COLO829 (cell line): ENCODE data around the gene CCDC40.
A peak's percentile ranks its signal among the peaks of the same experiment; 100 is the strongest.
"Not testable (repeated sequence)": the region's sequence is repeated elsewhere in the genome, so short reads cannot be mapped to it uniquely, and the experiment has no call there.

Experiments
- DNase-seq: peaks from one replicate; pipeline ENCODE4 v3.0.0; 2012; ENCODE audit warnings: low spot score

The CCDC40 gene, protein sequence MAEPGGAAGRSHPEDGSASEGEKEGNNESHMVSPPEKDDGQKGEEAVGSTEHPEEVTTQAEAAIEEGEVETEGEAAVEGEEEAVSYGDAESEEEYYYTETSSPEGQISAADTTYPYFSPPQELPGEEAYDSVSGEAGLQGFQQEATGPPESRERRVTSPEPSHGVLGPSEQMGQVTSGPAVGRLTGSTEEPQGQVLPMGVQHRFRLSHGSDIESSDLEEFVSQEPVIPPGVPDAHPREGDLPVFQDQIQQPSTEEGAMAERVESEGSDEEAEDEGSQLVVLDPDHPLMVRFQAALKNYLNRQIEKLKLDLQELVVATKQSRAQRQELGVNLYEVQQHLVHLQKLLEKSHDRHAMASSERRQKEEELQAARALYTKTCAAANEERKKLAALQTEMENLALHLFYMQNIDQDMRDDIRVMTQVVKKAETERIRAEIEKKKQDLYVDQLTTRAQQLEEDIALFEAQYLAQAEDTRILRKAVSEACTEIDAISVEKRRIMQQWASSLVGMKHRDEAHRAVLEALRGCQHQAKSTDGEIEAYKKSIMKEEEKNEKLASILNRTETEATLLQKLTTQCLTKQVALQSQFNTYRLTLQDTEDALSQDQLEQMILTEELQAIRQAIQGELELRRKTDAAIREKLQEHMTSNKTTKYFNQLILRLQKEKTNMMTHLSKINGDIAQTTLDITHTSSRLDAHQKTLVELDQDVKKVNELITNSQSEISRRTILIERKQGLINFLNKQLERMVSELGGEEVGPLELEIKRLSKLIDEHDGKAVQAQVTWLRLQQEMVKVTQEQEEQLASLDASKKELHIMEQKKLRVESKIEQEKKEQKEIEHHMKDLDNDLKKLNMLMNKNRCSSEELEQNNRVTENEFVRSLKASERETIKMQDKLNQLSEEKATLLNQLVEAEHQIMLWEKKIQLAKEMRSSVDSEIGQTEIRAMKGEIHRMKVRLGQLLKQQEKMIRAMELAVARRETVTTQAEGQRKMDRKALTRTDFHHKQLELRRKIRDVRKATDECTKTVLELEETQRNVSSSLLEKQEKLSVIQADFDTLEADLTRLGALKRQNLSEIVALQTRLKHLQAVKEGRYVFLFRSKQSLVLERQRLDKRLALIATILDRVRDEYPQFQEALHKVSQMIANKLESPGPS

DNA sequence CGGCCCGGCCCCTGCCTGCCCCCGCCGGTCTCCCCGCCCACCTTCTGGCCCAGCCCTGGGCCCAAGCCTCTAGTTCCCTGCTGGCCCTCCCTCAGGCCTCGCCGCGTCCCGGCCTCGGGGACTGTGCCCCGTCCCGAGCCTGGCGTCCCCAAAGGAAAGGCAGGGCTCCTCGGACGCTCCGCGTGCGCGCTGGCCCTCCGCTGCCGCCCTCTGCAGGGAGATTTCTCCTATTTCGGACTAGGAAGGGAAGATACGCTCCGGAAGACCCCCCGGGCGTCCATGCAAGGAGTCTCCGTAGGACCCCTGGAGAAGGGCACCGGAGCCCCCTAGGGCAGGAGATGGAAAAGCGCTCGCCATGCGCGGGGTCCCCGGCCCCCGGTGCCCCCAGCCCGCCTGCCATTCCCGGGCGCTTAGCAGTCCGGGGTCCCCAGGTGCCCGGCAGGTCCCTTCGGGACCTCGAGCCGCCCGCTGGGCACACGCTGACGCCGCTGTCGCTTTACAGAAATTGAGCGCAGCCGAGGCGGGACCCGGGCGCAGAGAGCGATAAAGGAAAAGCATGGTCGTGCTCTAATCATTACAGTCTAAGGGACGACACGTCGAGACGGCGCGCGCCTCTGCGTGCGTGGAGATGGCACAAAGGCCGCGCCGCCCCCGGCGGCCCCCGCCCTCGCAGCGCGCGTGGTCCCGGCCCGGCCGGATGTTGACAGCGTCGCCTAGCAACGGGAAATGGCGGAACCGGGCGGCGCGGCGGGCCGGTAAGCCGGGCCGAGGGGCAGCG, at the start of gene CCDC40:
TSS of gene CCDC40 (plus strand) at position 706 of the 778 bp plus-strand sequence. CDS start at position 727, 21 bp downstream.
- DNase-seq = peak; percentile 74

DNA sequence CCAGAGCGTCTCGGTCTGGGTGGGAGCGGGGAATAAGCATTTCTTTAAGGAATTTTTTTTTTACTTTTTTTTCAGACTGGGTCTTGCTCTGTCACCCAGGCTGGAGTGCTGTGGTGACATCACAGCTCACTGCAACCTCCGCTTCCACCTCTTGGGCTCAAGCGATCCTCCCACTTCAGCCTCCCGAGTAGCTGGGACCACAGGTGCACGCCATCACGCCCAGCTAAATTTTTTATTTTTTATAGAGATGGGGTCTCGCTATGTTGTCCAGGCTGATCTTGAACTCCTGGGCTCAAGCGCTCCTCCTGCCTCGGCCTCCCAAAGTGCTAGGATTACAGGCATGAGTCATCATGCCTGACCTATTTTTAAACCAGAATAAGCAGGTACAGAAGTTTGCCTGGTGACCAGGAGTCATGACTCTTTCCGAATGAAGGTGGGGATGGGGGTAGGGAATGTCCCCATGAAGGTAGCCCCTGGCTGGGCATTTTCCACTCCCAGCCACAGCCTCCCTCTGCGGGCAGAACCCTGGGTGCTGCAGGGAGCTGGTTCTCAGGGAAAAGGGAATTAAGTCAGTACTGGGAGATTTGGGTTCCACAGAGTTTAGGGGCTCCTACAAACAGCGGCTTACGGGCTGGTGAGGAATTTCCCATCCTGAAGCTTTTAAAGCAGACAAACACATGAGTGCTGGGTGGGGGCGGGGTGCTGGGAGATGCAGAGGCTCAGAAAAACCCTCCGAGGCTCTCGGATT, 49.1 kb upstream of the CCDC40 start:
- no peak for DNase-seq

DNA sequence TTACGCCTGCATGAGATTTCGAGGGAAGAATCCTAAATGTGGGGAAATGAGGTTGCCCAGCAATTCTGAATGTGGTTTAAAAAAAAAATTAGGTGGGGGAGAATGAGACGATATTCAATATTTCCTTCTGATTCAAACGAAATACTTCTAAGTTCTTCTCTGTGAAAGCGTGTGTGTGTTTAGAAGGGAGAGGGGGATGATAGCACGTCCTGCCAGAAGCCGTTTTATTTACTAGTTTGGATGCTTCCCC, 48.6 kb upstream of the CCDC40 start:
- no peak for DNase-seq

DNA sequence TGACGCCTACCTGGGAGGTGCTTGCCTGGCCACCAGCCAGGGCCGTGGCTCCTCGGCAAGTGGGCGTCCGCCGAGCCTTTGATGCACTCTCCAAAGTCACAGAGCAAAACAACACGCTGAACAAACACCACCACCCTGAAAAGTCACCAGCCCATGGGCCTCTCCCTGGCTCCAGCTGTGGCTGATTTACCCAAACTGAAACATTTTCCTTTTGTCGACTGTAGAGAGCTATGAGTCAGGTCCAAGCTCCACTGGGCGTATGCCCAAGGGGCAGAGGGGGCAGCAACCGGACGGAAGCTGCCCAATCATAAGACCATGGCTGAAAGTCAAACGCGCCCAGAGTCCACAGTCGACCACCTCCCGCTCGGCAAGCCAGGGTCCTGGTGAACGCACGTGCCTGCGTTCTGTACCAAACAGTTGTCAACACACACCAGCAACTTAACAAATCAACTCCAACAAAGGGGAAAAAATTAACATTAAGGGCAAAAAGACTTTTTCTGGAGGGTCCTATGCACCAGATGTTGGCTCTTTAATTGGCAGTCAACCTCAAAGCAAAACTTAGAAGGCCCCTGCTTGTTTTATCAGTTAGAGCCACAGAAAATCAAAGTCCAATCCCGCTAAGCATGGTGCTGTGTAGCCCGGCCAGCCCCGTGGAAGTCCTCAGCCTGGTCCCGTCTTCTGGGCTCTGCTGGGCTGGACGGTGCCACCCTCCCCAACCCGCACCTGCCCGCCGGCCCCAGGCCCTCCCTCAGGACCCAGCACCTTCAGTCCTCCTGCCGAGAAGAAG, 48.1 kb upstream of the CCDC40 start:
- peak; percentile 65 for DNase-seq

DNA sequence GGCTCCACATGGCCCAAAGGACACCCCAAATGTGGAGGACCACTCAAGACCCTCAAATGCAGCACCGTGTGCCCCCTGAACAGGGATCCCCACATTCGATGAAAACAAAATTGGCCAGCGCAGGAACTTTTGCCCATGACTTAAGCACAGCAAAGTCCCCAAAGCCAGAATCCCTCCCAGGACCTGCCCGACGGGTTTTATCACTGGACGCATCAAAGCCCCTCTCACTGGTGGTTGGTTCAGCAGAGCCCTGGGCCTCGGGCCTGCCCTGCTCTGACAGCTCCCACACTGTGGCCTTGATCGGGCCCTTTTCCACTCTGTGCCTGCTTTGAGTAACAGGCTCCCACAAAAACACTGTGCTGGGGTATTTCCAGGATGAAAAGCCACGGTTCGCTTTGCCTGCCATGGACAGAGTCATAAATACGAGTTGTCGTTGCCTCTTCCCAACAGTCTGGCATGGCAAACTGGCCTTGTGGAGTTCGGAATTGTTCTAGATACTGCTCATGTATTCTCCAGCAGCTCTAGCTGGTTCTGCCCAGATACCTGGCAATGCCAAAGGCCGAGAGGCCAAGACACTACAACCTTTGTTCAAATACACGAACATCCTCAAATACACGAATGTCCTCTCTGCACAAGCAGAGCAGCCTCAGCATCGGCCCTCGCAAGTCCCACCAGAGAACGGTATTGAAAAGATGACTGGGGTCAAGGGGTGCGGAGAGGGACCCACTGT, 47.2 kb upstream of the CCDC40 start:
- DNase-seq = no peak

DNA sequence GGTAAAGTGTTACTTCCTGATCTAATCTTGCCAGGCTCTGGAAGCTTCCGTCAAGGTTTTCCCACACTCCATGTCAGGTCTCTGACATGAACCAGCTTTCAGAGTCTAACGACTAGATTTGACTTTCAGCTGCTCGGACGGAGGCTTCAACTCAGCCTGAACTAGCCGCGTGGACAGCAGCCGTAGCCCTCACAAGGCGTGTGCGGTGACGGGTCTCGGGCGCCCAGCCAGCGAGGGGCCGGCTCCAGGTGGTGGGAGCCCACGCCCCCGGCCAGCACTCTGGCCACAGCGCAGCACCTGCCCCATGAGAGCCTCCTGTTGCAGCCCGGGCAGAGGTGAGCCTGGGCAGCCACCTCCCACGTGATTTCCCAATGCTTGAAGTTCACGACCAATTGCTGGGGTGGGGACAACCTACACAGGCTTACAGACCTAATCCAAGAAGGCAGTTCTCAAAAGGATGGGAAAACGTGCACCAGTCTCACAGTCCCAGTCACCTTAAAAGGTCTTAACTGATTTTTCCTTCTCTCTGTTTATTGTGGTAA, 46.3 kb upstream of the CCDC40 start:
- DNase-seq = no peak

DNA sequence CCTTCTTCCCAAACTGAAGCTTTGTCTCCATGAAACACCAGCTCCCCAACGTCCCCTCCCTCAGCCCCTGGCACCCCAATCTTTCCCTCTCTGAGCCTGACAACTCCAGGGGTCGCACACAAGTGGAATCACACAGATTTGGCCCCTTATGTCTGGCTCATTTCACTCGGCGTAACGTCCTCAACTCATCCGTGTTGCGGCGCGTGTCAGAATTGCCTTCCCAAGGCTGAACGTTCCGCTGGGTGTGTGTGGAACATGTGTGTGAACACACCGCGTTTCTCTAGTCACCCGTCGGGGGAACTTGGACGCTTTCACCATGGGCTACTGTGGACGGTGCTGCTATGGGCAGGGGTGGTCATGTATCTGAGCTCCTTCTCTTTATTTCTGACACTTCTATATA, 45.7 kb upstream of the CCDC40 start:
- DNase-seq = no peak

DNA sequence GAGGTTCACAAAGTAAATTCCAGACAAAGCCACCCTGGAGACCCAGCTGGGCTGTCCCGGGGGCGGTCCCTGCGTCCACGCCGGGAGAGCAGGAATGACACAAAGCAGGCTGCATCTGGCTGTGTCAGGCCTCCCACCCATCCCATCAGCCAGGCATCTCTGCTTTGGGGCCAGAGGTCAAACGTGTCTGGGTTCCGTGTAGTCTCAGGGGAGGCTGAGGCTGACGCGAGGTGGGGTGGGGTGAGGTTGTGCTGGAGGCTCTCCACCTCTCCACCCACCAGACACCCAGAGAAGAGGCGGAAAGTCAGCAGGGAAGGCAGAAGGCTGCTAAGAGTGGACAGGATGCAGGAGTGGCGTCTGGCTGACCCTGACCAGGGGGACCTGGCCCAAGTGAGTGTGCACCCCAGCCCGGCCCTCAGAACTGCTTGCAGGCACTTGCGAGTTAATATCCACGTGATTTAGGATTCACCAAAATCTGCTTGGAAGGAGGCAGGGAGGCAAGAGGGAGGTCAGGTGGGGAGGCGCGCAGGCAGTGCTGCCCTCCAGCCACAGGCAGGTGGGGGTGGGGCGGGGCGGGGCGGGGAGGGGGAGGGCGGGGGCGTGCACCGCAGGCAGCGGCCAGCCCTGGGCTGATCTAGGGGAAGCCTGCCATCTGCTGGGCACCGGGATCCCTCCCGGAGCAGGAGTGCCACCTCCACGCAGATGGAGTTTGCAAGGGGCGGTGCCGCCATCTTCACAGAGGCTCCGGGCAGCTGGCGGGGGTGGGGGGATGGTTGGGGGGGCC, 45.1 kb upstream of the CCDC40 start:
- peak; percentile 87 for DNase-seq

DNA sequence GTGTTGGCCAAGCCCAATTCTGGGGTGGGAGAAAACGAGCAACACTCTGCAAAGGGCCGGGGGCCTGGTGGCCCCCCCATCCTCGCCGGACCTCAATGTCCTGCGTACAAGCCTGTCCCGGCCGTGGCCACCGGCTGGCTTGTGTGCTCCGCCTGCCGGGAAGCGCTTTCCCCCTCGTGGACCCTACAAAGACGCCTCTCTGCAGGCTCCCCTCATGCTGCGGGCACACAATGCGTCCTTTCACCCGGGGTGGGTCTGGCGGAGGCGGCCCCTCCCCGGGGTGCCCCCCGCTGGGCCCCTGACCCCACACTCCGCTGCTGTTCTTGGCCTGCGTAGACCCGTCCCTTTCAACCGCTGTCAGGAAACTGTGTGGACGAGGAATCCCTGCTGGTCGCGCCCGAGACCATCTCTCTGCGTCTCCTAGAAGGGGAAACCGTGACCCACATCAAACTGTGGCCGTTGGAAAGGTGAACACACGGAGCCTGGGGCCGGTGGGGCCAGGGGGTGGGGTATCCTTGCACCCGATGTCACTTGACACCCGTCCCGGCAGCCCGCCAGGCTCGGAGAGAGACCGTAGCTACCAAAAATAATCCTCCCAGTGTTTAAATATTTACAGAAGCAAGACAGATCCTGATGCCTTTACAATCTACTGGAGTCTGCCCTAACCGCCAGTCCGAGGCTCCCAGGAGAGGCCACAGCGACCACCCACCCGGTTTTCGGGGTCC, 44.4 kb upstream of the CCDC40 start:
- no peak for DNase-seq

DNA sequence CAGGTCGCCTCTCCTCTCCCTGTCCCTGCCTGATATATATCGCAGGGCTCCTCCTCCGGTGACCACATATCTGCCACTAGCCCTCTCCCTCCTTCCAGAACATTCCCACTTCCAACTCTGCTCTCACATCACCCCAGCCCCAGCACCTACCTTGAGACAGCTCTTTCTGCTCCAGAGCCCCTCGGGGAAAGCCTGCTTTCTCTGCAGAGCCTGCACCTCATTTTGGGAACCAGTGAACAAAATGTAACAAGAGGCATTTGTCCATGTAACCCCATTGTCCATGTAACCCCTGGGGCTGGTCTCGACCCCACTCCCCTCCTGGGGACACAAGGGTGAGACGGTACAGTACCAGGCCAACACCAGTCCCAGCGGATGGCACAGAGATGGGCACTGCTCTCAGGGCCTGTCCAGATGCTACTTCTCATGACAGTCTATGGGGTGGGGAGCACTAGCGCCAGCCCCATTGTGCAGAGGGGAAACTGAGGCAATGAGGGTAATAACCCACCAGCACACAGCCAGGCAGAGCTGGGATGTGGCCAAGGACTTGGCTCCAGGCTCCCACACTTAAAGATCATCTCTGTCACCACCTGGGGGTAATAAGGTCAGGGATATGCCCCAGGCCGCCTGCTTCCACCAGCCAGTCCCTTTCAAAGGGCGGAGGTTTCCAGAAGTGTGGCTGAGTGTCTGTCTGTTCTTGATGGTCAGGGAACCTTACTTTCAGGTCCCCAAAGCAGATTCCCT, 43.6 kb upstream of the CCDC40 start:
- no peak for DNase-seq

DNA sequence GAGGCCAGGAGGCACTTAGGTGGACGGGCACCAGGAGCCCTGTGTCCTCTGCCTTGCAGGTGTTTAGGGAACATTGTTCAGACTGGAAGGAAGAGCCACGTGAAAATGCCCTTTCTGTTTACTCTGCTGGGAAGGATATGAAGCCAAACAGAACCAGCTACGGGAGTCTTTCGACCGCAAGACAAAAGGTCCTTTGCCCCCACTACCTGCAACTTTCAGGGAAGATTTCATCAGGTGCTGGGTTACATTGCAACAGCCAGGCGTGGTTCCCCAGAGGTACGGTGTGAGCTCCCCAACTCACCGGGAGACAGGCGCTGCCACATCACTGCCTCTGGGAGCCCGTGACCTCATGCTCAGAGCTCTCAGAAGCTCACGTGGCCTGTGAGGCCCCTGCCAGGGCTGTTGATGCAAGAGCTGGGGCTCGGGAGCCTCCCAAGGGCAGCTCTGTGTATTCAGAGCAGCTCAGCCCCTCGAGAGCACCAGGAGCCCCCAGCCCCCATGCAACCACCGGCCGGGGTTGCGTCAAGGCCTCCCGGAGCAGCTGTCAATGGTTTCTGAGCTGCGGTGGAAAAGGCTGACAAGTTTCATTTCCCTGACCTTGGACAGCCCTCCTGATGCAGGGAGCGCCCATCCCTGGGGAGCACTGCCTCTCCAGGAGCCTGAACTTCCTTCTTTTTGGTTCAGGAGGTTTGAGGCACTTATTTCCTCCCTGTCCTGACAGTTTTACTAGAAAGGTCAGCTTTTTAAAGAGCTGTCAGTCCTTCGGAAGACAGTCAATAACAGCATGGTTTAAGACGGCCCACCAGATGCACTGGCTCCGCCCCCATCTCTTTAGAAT, 42.8 kb upstream of the CCDC40 start:
- no peak for DNase-seq

DNA sequence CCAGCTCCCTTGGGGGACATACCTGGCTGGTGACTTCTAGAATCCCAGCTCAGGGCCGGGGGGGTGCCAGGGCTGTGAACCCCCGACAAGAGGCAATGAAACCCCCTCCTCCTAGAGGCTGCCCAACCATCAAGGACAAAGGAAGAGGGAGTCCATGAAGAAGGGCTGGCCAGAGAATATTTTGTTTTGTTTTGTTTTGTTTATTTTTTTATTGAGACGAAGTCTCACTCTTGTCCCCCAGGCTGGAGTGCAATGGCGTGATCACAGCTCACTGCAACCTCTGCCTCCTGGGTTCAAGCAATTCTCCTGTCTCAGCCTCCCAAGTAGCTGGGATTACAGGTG, 42.2 kb upstream of the CCDC40 start:
- not testable (repeated sequence) for DNase-seq

DNA sequence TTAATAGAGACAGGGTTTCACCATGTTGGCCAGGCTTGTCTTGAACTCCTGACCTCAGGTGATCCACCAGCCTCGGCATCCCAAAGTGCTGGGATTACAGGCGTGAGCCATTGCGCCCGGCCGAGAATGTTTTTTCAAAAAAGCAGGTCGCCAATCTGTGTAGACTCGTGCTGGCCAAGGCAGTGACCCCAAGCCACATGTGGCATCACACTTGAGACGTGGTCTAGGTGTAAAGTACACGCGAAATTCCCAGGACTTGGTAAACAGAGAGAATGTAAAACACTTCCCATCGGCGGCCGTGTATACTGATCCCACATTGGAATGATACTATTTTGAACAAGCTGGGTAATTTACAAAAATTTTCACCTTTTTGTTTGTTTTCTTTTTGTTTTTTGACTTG, 41.8 kb upstream of the CCDC40 start:
- no peak for DNase-seq

DNA sequence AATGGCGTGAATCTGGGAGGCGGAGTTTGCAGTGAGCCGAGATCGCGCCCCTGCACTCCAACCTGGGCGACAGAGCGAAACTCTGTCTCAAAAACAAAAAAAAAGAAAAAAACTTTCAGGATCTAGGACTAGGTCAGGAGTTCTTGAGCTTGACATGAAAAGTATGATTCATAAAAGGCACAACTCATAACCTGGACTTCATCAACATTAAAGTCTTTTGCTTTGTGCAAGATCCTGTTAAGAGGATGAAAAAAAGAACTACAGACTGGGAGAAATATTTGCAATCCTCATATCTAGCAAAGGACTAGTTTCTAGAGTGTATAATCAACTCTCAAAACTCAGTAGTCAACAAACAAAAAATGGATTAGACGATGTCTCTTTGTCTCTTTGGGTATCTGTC, 40.7 kb upstream of the CCDC40 start:
- no peak for DNase-seq

DNA sequence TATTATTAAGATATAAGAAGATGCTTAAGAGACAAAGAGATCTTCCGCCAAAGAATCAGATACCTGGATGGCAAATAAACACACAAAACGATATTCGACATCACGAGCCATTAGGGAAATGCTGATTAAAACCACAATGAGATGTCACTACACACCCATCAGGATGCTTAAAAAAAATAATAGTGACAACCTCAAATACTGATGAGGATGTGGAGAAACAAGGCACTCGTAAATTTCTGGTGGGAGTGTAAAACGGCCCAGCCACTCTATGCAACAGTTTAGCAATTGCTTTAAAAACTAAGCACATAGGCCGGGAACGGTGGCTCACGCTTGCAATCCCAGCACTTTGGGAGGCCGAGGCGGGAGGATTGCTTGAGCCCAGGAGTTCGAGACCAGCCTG, 40.2 kb upstream of the CCDC40 start:
- DNase-seq = no peak

DNA sequence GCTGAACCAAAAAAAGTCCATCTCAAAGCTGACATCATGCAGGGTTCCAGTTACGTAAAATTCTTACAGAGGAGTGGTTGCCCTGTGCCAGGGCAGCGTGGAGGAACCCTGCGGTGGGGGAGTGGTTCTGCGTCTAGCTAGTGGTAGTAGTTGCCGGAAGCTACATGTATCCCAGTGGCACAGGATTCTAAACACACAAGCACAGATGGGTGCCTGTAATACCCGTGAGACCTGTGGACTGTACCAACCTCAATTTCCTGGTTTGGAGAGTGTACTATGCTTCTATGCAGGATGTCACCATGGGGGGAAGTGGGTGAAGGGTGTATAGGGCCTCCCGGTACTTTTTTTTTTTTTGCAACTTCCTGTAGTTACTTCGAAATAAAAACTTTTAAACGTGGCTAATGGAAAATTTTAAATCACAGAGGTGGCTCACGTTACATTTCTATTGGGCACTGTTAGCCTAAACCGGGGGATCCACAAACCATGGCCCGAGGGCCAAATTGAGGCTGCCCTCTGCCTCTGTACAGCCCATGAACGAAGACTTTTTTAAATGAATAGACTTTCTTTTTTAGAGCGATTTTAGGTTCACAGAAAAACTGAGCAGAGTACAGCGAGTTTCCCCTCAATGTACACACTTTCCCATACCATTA, 39.3 kb upstream of the CCDC40 start:
- no peak for DNase-seq
